ENCODE results near the gene ARL2BP.
"Not testable (repeated sequence)": the region's sequence is repeated elsewhere in the genome, so short reads cannot be mapped to it uniquely, and the experiment has no call there.

Gene ARL2BP

GRCh38 chr16:57263541-57264351, 18.7 kb downstream of the ARL2BP start:
- no peak for DNase-seq (ENCODE audit: low read depth)

- no peak for DNase-seq (ENCODE audit: low read depth)
Observed at GRCh38 chr16:57264381-57264780, 19.3 kb downstream of the ARL2BP start.

GRCh38 chr16:57264950-57265371, 19.9 kb downstream of the ARL2BP start:
- DNase-seq (ENCODE audit: low read depth): no peak

- no peak for DNase-seq (ENCODE audit: low read depth)
Observed at GRCh38 chr16:57265850-57266530, 20.9 kb downstream of the ARL2BP start.

- DNase-seq (ENCODE audit: low read depth): peak; percentile 13
Observed at GRCh38 chr16:57266531-57267260, 21.6 kb downstream of the ARL2BP start.

- DNase-seq (ENCODE audit: low read depth): not testable (repeated sequence)
Observed at GRCh38 chr16:57267343-57267742, 22.3 kb downstream of the ARL2BP start.

GRCh38 chr16:57268804-57269800, 24.0 kb downstream of the ARL2BP start:
- DNase-seq (ENCODE audit: low read depth): no peak

GRCh38 chr16:57270221-57271062, 25.4 kb downstream of the ARL2BP start:
- no peak for DNase-seq (ENCODE audit: low read depth)

GRCh38 chr16:57271063-57271345, 25.9 kb downstream of the ARL2BP start:
- no peak for DNase-seq (ENCODE audit: low read depth)

GRCh38 chr16:57271867-57272495, 26.9 kb downstream of the ARL2BP start:
- no peak for DNase-seq (ENCODE audit: low read depth)

- DNase-seq (ENCODE audit: low read depth): no peak
Observed at GRCh38 chr16:57273359-57273758, 28.3 kb downstream of the ARL2BP start.

GRCh38 chr16:57273826-57274225, 28.8 kb downstream of the ARL2BP start:
- DNase-seq (ENCODE audit: low read depth): no peak

- DNase-seq (ENCODE audit: low read depth): not testable (repeated sequence)
Observed at GRCh38 chr16:57275946-57276345, 30.9 kb downstream of the ARL2BP start.

- no peak for DNase-seq (ENCODE audit: low read depth)
Observed at GRCh38 chr16:57276596-57276995, 31.5 kb downstream of the ARL2BP start.

- peak; percentile 26 for DNase-seq (ENCODE audit: low read depth)
Observed at GRCh38 chr16:57277586-57277985, 32.5 kb downstream of the ARL2BP start.

GRCh38 chr16:57278494-57278893, 33.4 kb downstream of the ARL2BP start:
- no peak for DNase-seq (ENCODE audit: low read depth)

GRCh38 chr16:57279780-57280638, 35.0 kb downstream of the ARL2BP start:
- DNase-seq (ENCODE audit: low read depth): no peak

GRCh38 chr16:57281791-57282190, 36.7 kb downstream of the ARL2BP start:
- no peak for DNase-seq (ENCODE audit: low read depth)

GRCh38 chr16:57282510-57283213, 37.6 kb downstream of the ARL2BP start:
- DNase-seq (ENCODE audit: low read depth): no peak

All from activated T-cell treated with anti-CD3 and anti-CD28 coated beads for 24 hours (primary cell).